Right ventricle myocardium superior (tissue), 1 donor: ENCODE results near the gene GOLGA6L10. TPM values are rescaled to one million over a fixed set of nuclear protein-coding genes. Genes with fewer than 3 reads are reported as not detected.
"Not testable (repeated sequence)": the region's sequence is repeated elsewhere in the genome, so short reads cannot be mapped to it uniquely, and the experiment has no call there.

Source experiments
- ATAC-seq: fragments of 200-7000 bp; cut with Tn5 transposase; one replicate; pipeline ENCODE4 v1.9.1; 2020; ENCODE audit warnings: mild to moderate bottlenecking; ENCODE audit not compliant: poor library complexity
- DNase-seq: peaks from one replicate; pipeline ENCODE4 v3.0.0-alpha.2; 2020
- intact Hi-C: fragments of 100-400 bp; cut with DNase I; formaldehyde crosslinking; loops from one replicate; pipeline ENCODE4 v1.11.2; 2022
- total RNA-seq: library from RNA; stranded (reverse); fragmentation: NEBNext Ultra II Directional; extraction: Animal tissue kit (Norgen Biotek cat#: 25700); gene quantifications from one replicate; pipeline ENCODE4 v1.2.1, GENCODE V29; 2021
- donor health status: DM: no; HTN: yes; CAD: no; lungs with severe emphysema.

GOLGA6L10 gene
- total RNA-seq, 1 donor from 2014 or later: 0.11 TPM

GRCh38 chr15:82326896-82327295 is 22.4 kb downstream of the GOLGA6L10 start:
- peak; percentile 26 for DNase-seq
- ATAC-seq, intact Hi-C loops: not testable (repeated sequence)

GRCh38 chr15:82325646-82326045 is 23.6 kb downstream of the GOLGA6L10 start:
- ATAC-seq, intact Hi-C loops: not testable (repeated sequence)
- peak; percentile 13 for DNase-seq

GRCh38 chr15:82324831-82325230 is 24.4 kb downstream of the GOLGA6L10 start:
- intact Hi-C loops, ATAC-seq: not testable (repeated sequence)
- DNase-seq: peak; percentile 23

GRCh38 chr15:82322488-82322887 is 26.8 kb downstream of the GOLGA6L10 start:
- DNase-seq, intact Hi-C loops, ATAC-seq: not testable (repeated sequence)

GRCh38 chr15:82320861-82321260 is 28.4 kb downstream of the GOLGA6L10 start:
- DNase-seq, intact Hi-C loops, ATAC-seq: not testable (repeated sequence)

- peak; percentile 38 for DNase-seq
- intact Hi-C loops, ATAC-seq: not testable (repeated sequence)
Observed at GRCh38 chr15:82319522-82320278, 29.6 kb downstream of the GOLGA6L10 start.

- intact Hi-C loops, ATAC-seq: not testable (repeated sequence)
- peak; percentile 24 for DNase-seq
Observed at GRCh38 chr15:82318281-82318680, 31.0 kb downstream of the GOLGA6L10 start.

- DNase-seq: peak; percentile 35
- ATAC-seq, intact Hi-C loops: not testable (repeated sequence)
Observed at GRCh38 chr15:82317516-82317915, 31.8 kb downstream of the GOLGA6L10 start.

- ATAC-seq (no peak), DNase-seq (peak; percentile 33)
- intact Hi-C loops: no loop called here
Observed at GRCh38 chr15:82317091-82317489, 32.2 kb downstream of the GOLGA6L10 start.

GRCh38 chr15:82316247-82317090 is 32.8 kb downstream of the GOLGA6L10 start:
- ATAC-seq, intact Hi-C loops: not testable (repeated sequence)
- peak; percentile 29 for DNase-seq

- intact Hi-C loops: no loop called here
- DNase-seq (peak; percentile 66), ATAC-seq (peak; percentile 86)
Observed at GRCh38 chr15:82315519-82316246, 33.6 kb downstream of the GOLGA6L10 start.

GRCh38 chr15:82314769-82315518 is 34.3 kb downstream of the GOLGA6L10 start:
- DNase-seq (peak; percentile 11), ATAC-seq (no peak)
- intact Hi-C loops: no loop called here

GRCh38 chr15:82313951-82314768 is 35.1 kb downstream of the GOLGA6L10 start:
- intact Hi-C loops, ATAC-seq: not testable (repeated sequence)
- peak; percentile 30 for DNase-seq

- ATAC-seq: no peak
- intact Hi-C loops: no loop called here
- no peak for DNase-seq
Observed at GRCh38 chr15:82313446-82313845, 35.8 kb downstream of the GOLGA6L10 start.

GRCh38 chr15:82312586-82313349 is 36.5 kb downstream of the GOLGA6L10 start:
- intact Hi-C loops: no loop called here
- DNase-seq: peak; percentile 9
- ATAC-seq: no peak

- peak; percentile 9 for DNase-seq
- intact Hi-C loops, ATAC-seq: not testable (repeated sequence)
Observed at GRCh38 chr15:82311321-82311720, 38.0 kb downstream of the GOLGA6L10 start.

- ATAC-seq (no peak), DNase-seq (no peak)
- intact Hi-C loops: no loop called here
Observed at GRCh38 chr15:82309802-82310201, 39.5 kb downstream of the GOLGA6L10 start.
